ENCODE measurements around the gene NCAM2.

- TF ChIP-seq CTCF (IDR thresholded peaks at IDR 0.05; ENCODE audit: insufficient read depth, low read length) (no peak), GABPA (IDR thresholded peaks at IDR 0.05; ENCODE audit: low read depth) (no peak), POLR2AphosphoS5 (IDR thresholded peaks at IDR 0.05; ENCODE audit: low read depth) (no peak), REST (IDR thresholded peaks at IDR 0.05; ENCODE audit: insufficient replicate concordance, low read depth) (no peak), SPI1 (IDR thresholded peaks at IDR 0.05; ENCODE audit: borderline replicate concordance, low read depth) (no peak)
Measured at GRCh38 chr21:21457077-21457476, 458.9 kb downstream of the NCAM2 start.

All from HL-60 (cell line).